ENCODE data around the gene HACD3. TPM values are rescaled to one million over a fixed set of nuclear protein-coding genes. Genes with fewer than 3 reads are reported as not detected.
A peak's percentile ranks its signal among the peaks of the same experiment; 100 is the strongest.

HACD3 gene
- total and polyA plus RNA-seq, 12 donors, result 3.7 to 13.4 (median 8.2) TPM

DNA sequence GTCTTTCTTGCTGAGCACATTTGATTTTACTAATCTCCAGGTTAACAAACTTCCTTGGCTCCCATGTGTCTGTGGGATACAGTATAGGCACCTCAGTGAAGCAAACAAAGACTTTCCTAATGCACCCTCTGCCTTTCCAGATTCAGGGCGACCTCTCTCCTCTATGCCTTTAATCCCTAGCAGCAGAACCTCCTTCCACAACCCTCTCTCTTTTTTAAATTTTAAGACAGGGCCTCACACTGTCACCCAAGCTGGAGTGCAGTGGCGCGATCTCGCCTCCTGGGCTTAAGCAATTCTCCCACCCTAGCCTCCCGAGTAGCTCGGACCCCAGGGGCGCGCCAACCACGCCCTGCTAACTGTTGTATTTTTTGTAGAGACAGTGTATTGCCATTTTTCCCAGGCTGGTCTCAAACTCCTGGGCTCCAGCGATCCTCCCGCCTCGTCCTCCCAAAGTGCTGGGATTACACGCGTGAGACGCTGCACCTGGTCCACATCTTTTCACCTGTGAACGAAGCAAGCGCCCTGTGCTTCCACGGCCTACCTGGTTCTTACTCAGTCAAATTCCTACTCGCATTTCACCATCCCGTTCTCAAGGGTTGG is 1.7 kb upstream of the HACD3 start:
- H3K27me3 ChIP-seq, result no peaks in the 10 kb centered on the region
- WGBS, 2 donors, result 95 to 96% methylated on average over 20 of the region's 20 CpGs
- no peak overlapping the region for H3K4me3 ChIP-seq
- no peak for TF ChIP-seq CTCF (IDR thresholded peaks at IDR 0.05)
- intact Hi-C loops (cut with DNase I), result no loop called here
- H3K36me3 ChIP-seq, result no peaks in the 10 kb centered on the region
- ATAC-seq, result no peak
- H3K9me3 ChIP-seq, result no peaks in the 10 kb centered on the region
- no peak overlapping the region for H3K27ac ChIP-seq
- no peak for DNase-seq
- peaks cover 0 to 35% (median 20%) of the 10 kb centered on the region in 9 donors for H3K4me1 ChIP-seq

- H3K4me3 ChIP-seq, result peak overlapping the region; percentile 47 to 97 (median 89)
- no peaks in the 10 kb centered on the region for H3K36me3 ChIP-seq
- peak overlapping the region in 9 of 10 donors; percentile 33 to 83 (median 70) for H3K27ac ChIP-seq
- peak in 1 of 8 donors; percentile 25 for ATAC-seq
- TF ChIP-seq CTCF (IDR thresholded peaks at IDR 0.05), result no peak
- intact Hi-C loops (cut with DNase I), result no loop called here
- H3K27me3 ChIP-seq, result no peaks in the 10 kb centered on the region
- H3K4me1 ChIP-seq, result peaks cover 0 to 34% (median 20%) of the 10 kb centered on the region in 9 donors
- no peak for DNase-seq
- no peaks in the 10 kb centered on the region for H3K9me3 ChIP-seq
- 54 to 55% methylated on average over 13 of the region's 13 CpGs for WGBS, 2 donors
These were observed 423 bp upstream of the HACD3 start for GRCh38 chr15:65529762-65530317.

DNA sequence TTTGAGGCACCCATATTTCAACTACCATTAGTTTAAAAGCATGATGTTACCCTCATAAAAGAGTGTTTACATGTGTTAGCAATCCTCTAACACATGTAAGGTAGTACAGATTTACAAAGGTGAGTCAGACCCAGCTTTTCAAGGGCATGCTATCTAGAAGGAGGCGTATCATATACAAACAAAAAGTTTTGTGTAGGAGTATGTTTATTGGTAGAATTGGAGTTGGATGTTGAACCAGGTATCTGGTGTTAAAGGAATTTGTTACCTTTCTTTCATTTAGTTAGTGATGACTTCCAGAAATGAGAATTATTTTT is 2.4 kb downstream of the HACD3 start:
- H3K27ac ChIP-seq, result no peak overlapping the region
- no peaks in the 10 kb centered on the region for H3K9me3 ChIP-seq
- no peak for TF ChIP-seq CTCF (IDR thresholded peaks at IDR 0.05)
- ATAC-seq (no peak), DNase-seq (no peak)
- intact Hi-C loops (cut with DNase I), result no loop called here
- H3K27me3 ChIP-seq, result no peaks in the 10 kb centered on the region
- peaks cover 0 to 15% (median 0%) of the 10 kb centered on the region in 9 donors for H3K36me3 ChIP-seq
- 85 to 88% methylated on average over 1 of the region's 1 CpG for WGBS, 2 donors
- no peak overlapping the region for H3K4me3 ChIP-seq
- H3K4me1 ChIP-seq, result peaks cover 0 to 22% (median 19%) of the 10 kb centered on the region in 9 donors

- DNase-seq (no peak), ATAC-seq (no peak)
- no peak for TF ChIP-seq CTCF (IDR thresholded peaks at IDR 0.05)
- intact Hi-C loops (cut with DNase I), result no loop called here
- peaks cover 0 to 22% (median 19%) of the 10 kb centered on the region in 9 donors for H3K4me1 ChIP-seq
- H3K9me3 ChIP-seq, result no peaks in the 10 kb centered on the region
- H3K27me3 ChIP-seq, result no peaks in the 10 kb centered on the region
- no peak overlapping the region for H3K27ac ChIP-seq
- WGBS, 2 donors, result 74 to 77% methylated on average over 5 of the region's 5 CpGs
- H3K4me3 ChIP-seq, result no peak overlapping the region
- H3K36me3 ChIP-seq, result peaks cover 0 to 15% (median 0%) of the 10 kb centered on the region in 9 donors
These were observed 2.9 kb downstream of the HACD3 start for GRCh38 chr15:65533057-65533756.
